Skeletal muscle cell (primary cell): Measurements from ENCODE around the gene FRAT1.
"Not testable (repeated sequence)": the region's sequence is repeated elsewhere in the genome, so short reads cannot be mapped to it uniquely, and the experiment has no call there.

ENCODE experiments used
- DNase-seq: peaks from one replicate; pipeline ENCODE4 v3.0.0-alpha.2; 2010; ENCODE audit warnings: low read depth
- H3K4me3 ChIP-seq: 2 replicates; pipeline ENCODE4 v1.5.1; 2011; ENCODE audit warnings: low read depth, mild to moderate bottlenecking, control low read depth, low read length, moderate library complexity

The FRAT1 gene

DNA sequence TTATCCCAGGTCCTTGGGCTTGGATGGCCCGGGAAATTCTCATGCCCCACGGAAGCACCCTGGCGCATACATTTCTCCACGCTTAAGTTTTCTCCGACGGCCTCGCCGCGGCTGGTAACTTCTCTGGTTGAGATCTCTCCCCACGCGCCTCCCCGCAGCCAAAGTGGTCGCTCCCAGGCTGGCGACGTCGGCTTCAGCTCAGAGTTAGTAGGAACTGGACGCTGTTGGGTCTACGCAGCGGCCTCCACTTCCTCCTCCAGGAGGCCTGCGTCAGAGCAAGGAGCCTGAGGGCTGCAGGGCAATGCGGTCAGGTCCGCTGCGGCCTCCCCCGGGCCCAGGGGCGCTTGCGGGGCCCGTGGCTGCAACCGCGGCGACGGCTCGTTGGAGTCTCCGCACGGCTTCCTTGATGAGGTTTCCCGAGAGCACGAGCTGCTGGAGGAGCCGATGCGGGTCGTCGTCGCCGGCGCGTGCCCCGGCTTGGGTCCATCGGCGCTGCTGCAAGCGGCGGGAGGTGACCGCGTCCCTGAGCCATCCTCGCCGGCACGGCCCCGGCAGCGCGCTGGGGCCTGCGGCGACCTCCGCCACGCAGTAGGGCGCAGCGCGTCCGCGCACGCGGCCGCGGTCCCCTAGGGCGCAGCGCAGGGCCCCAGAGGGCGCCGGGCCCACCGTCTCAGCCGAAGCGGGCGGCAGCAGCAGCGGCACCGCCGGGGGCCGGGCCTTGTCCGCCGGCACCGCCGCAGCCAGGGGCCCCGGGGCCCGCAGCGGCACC is 14.7 kb downstream of the FRAT1 start:
- no peak for DNase-seq
- H3K4me3 ChIP-seq = peak overlapping the region; percentile 75

DNA sequence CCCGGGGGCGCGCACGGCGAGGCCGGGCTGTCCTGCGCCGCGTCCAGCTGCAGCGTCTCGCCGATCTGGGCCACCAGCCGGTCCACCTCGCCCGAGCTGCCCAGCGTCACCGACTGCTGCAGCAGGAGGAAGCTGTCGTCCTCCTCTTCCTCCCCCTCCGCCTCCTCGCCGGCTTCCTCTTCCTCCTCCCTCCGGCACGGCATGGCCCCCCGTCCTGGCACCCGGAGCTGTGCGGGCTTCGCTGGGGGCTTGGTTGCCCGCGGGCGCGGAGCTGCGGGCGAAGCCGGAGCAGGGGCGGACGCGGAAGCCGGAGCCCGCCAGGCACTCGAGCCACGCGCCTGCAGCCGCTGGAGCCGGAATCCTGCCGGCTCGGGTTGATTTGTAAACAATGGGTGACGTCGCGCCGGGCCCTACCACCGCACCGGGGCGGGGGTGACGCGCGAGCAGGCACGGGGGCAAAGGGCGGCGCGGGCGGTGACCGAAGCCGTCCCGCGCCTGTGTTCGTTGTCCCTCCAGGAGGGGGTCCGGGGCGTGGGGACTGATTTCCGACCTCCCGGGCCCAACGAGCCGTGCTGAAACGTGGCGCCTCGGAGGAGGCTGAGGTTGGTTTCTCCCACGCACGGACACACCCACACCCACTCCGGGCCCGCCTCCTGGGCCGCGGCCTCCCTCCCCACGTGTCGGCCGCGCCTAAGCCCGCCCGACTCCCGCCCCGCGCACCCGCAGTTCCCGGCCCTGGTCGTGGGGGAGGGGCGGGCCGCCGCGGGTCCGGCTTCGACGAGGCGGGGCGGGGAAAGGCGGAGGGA is 15.5 kb downstream of the FRAT1 start, which contains the start of gene FRAT2:
Gene FRAT2, minus strand, starts transcription at position 360 of the 806 bp plus-strand sequence. Its CDS starts 157 bp downstream, at position 203.
- peak within 1 kb of the TSS; percentile 75 for H3K4me3 ChIP-seq
- DNase-seq = peak; percentile 74

DNA sequence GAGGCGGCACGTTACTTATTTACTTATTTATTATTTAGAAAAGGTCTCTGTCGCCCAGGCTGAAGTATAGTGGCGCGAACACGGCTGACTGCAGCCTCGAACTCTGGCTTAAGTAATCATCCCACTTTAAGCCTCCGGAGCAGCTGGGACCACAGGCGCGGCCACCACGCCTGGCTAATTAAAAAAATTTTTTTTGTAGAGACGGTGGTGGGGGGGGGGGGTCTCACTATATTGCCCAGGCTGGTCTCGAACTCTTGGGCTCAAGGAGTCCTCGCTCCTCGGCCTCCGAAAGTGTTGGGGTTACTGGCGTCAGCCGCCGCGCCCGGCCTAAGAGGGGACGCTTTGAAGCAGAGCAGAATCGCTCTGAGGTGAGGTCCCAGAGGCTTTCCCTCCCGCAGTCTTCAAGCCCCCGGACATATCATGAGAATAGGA is 16.1 kb downstream of the FRAT1 start:
- peak overlapping the region; percentile 75 for H3K4me3 ChIP-seq

DNA sequence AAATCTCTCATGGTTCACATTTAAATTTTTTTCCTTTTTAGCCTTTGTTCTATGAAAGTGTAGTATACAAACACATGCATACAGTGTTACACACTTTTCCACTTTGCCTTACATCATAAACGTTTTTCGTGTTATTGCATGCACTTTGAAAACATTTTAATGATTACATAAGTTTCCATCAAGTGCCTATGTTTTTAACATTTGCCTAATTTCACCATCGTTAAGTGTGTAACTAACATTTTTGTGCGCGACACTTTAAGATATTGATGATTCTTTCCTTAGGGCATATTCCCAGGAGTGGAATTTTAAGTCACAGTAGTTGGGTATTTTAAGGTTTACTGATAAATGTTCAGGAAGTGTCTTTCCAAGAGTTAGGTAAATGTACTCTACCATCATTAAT is 16.9 kb downstream of the FRAT1 start:
- no peak for DNase-seq
- H3K4me3 ChIP-seq = no peak overlapping the region

More for the DNA sequence above, 16.1 kb downstream of the FRAT1 start:
- no peak for DNase-seq

DNA sequence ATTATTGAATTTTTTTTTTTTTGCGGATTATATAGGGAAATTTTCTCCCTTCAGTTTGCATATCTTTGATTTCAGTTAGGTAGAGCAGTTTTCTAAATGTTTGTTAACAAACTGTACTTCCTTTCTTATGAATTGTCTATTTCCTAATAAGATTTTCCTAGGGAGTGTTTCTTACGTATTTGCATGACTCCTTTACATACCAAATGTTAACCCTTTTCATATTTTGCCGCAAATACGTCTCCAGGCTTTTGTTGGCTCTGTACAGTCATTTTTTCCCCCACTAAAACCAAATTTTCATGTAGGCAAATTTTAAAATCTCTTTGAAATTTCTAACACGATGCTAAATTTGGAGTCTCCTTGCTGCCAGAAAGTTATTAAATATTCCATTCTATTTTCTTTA is 17.4 kb downstream of the FRAT1 start:
- no peak for DNase-seq

DNA sequence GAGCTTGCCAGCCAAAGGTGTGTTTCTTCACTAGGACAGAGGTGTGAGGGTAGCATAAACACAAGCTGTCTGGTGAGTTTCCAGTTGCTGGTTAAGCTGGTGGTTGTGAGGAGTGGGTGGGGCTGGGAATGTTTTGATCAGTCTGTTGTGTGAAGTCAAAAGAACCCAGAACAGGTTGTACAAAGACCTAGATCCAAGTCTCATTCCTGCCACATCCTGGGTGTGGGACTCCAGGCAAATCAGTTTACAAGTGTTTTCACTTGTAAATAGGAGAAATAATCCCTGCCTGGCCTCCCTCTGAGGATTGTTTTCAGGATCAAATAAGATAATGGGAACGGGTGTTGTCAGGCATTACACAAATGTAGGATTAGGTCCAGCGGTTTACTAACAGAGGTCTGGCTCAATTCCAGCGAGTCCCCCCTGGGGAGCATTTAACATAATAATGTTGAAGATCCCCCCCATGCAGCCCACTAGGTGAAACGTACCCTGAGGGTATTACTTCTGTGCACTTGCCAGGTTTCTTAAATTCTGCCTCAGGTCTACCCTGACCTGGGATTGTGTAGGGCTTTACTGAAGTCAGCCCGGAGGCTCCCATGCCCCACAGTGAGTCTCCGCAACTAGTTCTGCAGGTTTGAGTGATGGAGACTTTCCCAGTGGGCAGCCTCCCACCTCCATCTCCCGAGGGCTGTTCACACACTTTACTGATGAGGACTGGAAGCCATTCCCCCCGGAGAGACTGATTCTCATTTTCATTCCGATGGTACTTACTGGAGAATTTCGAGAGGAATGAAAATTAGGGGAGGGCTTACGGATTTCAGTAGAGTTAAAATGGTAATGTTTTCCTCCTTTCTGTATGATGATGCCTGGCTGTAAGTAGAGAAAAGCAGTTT is 18.1 kb downstream of the FRAT1 start:
- DNase-seq = no peak
- no peak overlapping the region for H3K4me3 ChIP-seq

More for the DNA sequence above, 17.4 kb downstream of the FRAT1 start:
- H3K4me3 ChIP-seq = no peak overlapping the region

DNA sequence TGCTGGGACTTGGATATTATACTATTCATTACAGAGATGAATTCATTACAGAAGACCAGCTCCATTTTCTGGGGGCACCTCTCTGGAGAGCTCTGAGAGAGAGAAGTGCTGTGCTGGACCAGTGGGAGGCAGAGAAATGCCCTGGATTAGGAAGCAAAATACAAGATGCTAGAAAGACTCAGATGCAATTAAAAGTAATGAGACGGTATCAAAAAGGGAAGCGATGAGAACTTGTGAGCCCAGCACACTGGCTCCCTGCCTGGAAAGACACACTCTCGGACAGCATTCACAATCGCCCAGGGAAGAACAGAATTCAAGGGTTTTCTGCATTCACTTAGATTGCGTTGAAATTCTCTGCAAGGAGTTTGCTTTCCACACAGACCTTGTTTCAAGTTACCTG is 19.0 kb downstream of the FRAT1 start:
- H3K4me3 ChIP-seq = no peak overlapping the region
- DNase-seq = no peak

DNA sequence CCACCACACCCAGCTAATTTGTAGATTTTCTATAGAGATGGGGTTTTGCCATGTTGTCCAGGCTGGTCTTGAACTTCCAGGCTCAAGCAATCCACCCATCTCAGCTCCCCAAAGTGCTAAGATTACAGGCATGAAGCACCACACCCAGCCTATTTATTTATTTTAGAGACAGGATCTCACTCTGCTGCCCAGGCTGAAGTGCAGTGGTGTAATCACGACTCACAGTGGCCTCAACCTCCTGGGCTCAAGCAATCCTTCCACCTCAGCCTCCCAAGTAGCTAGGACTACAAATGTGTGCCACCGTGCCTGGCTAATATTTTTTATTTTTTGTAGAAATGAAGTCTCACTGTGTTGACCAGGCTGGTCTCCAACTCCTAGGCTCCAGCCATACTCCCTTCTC is 22.3 kb downstream of the FRAT1 start:
- DNase-seq = no peak

DNA sequence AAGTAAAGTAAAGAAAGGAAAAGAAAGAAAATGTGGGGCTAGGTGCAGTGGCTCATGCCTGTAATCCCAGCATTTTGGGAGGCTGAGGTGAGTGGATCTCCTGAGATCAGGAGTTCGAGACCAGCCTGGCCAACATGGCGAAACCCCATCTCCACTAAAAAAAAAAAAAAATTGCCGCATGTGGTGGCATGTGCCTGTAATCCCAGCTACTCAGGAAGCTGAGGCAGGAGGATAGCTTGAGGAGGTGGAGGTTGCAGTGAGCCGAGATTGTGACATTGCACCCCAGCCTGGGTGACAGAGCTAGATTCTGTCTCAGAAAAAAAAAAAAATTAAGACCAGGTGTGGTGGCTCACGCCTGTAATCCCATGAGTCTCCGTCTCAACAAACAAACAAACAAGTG is 24.6 kb downstream of the FRAT1 start:
- not testable (repeated sequence) for DNase-seq, H3K4me3 ChIP-seq

More for the DNA sequence above, 22.3 kb downstream of the FRAT1 start:
- no peak overlapping the region for H3K4me3 ChIP-seq

DNA sequence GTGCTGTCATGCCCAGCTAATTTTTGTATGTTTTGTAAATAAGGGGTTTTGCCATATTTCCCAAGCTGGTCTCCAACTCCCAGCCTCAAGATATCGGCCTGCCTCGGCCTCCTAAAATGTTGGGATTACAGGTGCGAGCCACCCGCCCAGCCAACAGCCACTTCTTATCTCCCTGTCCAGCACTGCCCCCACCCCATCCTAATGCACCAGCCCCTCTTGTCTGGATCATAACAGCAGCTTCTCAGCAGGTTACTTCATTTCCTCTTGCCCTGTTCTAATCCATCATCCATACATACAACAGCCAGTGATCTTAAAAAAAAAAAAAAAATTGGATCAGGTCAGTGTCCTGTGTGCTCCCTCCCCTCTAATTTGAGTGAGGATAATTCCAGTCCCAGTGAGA is 28.2 kb downstream of the FRAT1 start:
- H3K4me3 ChIP-seq = no peak overlapping the region
- no peak for DNase-seq

DNA sequence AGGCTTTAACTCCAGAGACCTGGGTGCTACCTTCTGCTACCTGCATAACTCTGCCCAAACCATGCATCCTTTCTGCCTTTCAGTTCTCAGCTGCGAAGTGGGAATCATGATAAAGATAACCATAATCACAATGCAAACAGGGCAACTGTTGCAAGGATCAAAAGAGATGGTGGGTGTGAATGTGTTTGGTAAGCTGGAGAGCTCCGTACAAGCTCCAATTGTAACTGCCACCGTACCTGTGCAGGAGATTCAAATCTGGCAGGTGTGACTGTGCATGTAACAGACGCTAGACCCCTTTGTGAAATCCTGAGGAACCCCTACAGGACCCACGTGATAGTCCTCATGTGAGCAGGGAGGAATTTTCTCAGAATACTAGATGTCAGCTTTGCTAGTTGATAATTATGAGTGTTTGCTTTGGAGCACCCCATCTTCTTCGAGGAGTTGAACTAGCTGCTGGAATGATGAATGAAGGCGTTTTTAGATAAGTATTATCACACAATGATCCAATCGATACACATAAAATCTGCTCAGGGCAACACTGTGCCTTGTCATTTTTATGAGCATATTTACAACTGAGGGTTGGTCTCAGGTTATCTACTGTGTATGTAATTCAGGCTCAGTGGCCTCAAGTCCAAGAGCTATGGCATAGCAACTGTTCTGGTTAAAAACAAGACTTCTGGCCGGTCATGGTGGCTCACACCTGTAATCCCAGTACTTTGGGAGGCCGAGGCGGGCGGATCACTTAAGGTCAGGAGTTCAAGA is 30.9 kb downstream of the FRAT1 start:
- no peak for DNase-seq

DNA sequence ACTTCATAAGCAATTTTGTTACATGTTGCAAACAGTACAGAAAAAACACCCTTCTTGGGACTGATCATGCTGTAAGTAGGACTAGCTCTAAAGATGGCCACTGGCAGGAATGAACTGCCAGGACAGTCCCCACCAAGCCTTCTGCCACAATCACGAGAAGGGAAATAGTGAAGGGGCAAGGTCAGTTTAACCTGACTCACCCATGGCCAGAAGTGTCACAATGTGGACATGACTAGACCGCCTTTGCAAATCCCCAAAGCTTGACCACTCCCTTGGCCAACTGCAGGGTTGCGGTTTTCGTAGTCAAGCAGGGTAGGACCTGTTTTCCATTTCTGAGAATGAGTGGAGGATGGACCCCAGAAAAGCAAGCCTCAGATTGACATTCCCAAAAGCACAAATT is 34.9 kb downstream of the FRAT1 start:
- no peak for DNase-seq
- H3K4me3 ChIP-seq = no peak overlapping the region

More for the DNA sequence above, 30.9 kb downstream of the FRAT1 start:
- no peak overlapping the region for H3K4me3 ChIP-seq

DNA sequence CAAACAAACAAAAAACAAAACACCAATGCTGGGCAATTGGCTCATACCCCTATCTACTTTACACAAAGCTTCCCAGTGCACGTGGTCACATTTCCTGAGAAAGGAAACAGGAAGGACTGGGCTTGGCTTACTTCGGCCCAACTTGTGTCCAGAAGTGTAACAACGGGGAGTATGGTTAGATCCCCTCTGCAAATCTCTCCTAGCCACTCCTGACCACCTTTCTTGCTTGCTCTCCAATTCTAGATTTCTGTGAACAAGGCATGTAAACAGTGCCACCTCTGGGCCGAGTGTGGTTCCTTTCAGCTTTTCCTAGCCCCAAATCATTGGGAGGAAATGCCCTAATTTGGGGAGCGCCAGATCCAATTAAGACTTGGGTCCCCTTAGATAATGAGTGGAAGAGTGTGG is 36.5 kb downstream of the FRAT1 start:
- DNase-seq = no peak
- H3K4me3 ChIP-seq = no peak overlapping the region

DNA sequence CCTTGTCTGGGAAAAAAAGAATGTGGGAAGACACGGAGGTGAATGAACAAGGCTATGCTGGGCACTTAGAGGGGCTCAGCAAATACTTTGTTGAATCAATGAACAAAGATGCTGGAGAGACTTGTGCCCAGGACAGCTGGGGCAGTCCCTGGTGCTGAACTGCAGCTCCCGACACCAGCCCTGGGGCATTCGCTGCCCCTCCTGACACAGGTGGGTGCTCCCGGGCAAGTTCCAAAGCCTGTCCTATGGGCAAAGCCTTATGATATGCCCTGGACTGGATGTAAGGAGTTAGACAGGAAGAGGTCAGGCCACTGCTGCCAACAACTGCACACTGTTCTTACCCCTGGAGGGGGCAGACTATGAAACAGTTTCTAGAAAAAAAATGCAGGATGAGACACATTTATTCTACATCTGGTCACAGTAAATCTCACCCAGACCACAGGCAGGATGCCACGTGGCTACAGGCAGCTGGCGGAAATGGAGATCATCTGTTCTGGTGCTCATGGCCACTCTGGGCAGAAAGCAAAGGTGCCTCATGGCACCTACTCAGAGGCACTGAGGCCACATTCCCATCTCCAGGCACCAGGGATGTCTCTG is 37.3 kb downstream of the FRAT1 start:
- DNase-seq = no peak
- no peak overlapping the region for H3K4me3 ChIP-seq

DNA sequence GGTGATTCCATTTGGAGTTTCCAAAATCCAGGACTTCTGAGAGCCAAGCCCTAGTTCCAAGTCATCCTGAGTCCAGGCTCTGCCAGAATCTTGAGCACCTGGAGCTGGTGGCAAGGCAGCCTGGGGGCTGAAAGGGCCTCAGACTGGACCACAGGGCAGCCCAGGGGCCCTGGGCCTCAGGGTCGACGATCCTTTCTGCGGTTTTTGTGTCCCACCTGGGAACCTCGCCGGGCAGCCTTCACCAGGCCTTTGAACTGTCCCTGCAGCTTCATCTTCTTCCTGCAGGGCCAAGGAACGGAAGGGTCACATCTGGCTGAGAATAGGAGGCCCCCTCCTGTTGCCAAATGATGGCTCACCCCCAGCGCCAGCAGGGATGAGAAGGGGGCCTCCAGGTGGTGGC is 37.8 kb downstream of the FRAT1 start:
- no peak for DNase-seq
- no peak overlapping the region for H3K4me3 ChIP-seq

DNA sequence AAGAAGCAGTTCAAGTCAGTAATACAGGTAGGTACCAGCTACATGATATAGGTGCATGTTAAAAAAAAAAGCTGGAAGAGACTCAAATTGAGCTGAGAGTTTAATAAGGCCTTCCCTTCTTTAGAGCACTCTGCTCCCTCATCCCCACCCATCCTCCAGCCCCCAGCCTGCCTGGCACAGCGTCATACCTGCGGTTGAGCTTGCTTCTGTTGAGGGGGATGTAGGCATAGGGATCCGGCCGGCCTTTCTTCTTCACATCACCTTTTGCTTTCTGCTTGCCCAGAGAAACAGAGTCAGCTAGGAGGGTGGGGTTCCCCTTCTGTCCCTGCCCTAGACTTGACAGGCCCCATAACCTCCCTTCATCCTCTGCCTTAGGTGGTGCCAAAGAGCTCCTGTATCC is 39.3 kb downstream of the FRAT1 start:
- H3K4me3 ChIP-seq = no peak overlapping the region
- DNase-seq = no peak

DNA sequence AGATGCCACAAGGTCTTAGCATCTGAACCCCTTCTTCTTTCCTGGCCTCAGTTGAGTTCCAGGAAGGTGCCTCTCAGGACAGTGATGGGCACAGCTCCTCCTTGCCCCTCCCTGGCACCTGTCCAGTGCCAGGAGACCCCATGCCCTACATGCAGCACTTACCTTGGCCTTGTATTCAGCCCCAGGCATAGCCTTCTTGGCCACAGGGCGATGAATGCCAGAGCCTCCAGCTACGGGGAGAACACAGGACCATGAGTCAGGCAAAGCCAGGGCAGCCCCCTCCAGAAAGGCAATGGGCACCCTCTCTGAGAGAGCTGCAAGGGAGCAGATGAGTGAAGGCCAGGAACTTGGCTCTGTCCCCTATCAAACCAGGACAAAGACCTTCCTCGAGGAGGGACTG is 39.7 kb downstream of the FRAT1 start:
- no peak overlapping the region for H3K4me3 ChIP-seq
- no peak for DNase-seq

DNA sequence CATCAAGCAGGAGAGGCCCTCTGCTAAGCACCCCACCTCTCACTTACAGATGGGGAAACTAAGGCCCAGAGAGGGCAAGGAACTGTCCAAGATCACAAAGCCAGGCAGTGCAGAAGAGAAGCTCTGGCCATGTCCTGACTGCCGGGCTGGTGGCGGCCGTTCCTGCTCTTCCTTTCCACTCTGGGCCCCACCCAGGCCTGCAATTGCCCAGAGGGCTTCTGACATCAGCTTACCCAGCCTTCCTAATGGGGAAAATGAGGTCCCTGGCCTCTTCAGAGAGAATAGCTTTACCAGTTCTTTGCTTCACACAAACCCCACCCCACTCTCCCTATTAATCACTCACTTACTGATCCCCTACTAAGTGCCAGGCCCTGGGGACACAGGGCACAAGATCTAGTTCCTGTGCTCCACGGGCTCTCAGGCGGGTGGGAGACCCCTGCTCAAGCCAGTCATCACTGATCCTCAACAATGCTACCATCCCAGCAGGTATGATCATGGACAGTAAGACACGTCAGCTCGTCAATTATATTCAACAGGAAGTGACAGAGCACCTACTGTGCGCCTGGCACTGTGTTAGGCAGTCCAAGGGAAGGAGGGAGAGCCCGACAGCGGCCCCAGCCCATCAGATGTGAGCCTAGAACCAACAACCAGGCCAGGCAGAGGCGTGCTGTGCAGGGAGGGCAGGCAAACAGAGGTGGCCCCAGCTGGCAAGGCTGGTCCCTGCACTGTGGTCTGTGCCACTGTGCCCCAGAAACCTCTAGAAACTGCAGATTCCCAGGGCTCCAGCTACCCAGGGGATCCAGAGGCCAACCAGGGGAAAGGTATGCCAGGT is 41.9 kb downstream of the FRAT1 start:
- no peak overlapping the region for H3K4me3 ChIP-seq
- DNase-seq = no peak
